Activated CD8-positive, alpha-beta memory T cell treated with anti-CD3 and anti-CD28 coated beads for 24 hours (primary cell): ENCODE data around the gene PDGFB.

Source experiments
- DNase-seq: peaks from one replicate; pipeline ENCODE4 v3.0.0-alpha.2; 2020

Gene PDGFB

DNA sequence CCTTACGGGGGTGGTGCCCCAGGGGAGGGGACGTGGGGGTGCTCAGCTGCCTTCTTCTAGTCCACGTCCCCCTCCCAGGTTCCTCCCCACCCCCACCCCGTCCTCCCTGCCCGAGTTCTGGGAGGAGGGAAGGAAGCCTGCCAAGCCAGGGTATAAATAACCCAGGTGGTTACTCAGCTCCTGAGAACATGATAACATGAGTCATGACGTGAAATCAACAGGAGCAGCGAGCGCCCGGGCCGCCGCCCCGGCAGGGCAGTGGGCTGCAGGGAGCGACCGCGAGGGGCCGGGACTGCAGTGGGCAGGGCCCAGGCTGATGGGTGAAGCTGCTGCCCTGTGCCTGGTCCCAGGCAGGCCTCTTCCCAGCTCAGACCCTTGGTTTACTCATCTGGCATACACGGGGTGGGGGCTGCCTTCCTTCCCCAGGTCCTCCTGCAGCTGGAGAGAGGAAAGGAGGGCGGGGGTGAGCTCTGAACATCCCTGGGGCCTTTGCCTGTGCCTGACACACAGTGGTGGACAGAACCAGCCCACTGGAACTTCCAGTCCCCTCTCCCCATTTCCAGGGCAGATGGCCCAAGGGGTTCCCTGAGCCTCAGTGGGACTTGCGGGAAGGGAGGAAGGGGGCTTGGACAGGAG lies 8.8 kb upstream of the PDGFB start:
- DNase-seq = no peak

DNA sequence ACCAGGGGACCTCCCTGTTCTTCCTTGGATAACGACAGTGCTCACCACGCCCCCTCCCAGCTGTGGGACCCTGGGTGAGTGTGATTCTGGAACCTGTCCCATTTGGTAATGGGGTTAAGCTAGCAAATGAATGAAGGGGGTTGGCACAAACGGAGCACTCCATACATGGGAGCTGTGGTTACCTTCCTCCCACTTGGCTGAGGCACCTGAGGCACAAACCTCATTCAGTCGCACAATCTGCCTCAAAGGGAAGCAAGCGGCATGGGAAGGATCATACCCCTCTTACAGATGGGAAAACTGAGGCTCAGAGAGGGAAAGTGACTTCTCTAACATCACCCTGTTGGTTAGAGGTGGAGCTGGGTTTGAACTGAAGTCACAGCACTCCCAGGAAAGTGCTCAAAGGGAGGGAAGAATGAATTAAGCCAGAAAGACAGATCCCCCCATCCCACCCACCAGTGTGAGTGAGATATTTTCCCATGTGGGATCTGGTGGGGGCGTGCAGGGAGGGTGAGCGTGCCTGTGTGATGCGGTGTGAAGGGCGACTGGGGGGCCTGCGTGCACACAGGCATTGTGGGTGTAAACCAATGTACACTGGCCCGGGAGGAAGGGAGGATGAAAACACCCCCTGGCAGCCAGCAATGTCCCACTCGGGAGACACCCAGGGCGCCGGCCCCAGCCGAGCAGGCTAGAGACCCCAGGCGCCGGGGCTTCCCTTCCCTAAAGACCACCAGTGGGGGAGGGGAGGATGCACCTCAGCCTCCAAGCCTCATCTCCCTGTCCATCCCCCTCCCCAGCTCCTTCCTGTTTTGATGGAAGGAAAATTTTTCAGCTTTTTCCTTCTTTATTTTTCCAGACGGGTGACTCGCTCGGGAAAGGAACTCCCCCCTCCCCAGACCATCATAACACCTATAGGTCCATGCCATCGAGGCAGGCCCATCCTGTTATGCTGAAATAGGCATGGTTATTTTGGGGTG lies 8.0 kb upstream of the PDGFB start:
- DNase-seq = no peak

DNA sequence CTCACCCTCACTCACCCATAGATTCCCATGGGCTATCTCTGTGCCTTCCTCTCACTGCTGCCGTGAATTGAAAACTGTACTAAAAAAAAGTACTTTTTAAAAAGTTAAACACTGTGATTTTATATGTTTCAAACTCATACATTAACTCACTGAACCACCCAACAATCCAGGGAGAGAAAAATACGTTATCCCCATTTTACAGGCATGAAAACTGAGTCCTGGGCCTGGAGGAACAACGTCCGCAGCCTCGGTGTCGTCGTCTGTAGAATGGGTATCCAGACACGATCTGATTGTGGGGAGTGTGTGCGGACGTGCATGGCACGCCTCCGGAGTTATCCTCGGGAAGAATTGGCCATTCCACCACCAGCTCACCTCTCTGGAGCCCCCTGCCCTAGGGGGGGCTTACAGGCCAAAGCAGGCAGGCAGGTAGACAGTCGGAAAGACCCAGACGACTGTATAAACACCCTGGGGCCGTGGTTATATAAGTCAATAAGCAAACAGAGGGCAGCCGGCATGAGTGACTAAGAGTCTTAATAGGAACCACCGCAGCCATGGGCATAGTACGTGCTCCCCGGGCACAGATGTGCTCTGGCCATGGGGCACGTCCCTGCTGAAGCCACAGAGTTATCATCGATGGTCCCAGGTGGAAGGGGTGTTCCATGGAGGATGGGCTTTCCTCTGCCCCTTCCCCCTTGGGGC lies 7.1 kb upstream of the PDGFB start:
- DNase-seq = no peak

DNA sequence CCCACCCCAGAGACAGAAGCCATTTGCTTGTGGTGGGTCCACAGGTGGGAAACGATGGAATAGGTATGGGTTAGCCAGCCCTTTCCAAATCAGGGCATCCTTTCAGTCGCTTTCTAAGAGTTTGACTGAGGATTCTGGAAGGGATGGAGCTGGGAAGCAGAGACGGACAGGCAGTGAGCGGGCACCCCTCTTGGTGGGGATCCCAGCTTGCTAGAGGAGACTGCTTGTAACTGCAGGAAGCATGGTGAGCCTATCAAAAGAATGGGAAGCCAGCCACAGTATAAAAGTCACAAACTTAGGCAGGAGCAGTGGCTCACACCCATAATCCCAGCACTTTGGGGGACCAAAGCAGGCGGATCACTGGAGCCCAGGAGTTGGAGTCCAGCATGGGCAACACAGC lies 6.1 kb upstream of the PDGFB start:
- DNase-seq = no peak

DNA sequence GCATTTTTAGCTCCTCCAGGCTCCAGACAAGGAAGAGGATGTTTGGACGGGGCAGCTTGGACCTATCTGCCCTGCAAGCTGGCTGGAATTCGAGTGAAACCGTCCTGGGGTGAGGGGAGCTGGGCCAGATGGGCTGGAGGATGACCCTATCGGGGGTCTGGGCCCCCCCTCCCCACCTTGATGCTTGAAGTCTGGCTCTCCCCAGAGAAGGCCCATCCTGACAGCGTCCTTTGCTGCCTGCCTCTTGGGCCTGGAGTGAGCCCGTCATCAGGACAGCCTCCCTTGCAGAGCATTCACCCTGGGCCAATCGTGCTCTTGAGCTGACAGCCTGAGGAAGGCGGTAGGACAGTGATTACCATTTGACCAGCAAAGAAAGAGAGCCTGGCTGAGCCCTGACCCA lies 5.3 kb upstream of the PDGFB start:
- no peak for DNase-seq

DNA sequence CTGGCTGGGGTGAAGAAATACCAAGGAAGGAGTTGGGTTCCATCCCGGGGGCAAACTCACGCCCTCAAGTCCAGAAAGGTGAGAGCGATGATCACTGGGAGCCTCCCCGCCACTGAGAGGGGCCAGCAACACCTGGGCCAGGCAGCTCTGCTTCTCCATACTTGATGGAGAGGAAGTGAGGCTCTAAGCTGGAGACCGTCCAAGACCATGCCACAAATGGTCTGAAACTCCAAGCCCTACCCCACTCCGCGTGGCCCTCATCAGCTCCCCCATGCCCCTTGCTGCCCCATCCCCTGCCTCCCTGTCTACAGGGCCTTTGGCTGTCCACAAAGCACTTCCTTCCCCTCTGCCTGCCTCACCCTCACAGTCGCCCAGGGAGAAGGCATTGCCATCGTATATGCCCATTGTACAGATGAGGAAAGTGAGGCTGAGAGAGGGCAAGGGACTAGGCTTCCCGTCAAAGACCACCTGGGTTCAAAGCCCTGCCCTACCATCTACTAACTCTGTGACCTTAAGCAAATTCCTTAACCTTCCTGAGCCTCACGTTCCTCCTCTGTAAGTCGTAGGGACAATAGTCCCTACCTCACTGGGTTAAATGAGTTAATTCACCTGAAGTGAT lies 4.4 kb upstream of the PDGFB start:
- no peak for DNase-seq

DNA sequence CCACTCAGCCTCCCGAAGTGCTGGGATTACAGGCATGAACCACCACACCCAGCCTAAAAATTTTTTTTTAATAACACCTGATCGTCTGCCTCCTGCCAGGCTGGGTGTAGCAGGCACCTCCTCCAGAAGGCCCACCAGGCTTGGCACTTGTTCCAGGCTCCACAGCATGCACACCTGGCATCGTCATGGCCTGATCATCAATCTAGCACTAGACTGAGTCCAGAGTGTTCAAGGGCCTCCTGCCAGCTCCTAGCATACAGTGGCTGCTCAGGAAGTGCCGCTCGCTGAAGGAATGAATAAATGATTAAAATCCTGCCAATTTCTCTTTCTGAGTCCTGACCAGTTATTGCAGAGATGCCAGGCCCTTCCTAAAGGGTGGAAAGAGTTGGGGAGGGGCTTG lies 3.5 kb upstream of the PDGFB start:
- no peak for DNase-seq

DNA sequence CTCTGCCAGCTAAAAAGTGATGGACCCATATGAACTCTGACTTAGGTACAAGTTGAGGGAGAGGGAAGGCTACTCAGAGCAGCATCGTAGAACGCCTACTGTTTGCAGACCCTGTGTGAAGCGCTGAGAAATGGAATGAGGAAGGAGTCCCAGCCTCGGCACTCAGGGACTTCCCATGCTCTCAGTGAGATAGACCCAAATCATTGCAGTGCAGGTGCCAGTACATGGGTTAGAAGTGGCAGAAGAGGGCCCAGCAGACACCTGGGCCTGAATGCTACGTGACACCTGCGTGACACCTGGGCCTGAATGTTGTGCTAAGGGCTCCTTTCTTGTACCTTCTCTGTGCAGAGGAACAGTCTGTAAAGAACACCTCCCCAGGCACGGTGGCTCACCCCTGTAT lies 2.6 kb upstream of the PDGFB start:
- DNase-seq = no peak

DNA sequence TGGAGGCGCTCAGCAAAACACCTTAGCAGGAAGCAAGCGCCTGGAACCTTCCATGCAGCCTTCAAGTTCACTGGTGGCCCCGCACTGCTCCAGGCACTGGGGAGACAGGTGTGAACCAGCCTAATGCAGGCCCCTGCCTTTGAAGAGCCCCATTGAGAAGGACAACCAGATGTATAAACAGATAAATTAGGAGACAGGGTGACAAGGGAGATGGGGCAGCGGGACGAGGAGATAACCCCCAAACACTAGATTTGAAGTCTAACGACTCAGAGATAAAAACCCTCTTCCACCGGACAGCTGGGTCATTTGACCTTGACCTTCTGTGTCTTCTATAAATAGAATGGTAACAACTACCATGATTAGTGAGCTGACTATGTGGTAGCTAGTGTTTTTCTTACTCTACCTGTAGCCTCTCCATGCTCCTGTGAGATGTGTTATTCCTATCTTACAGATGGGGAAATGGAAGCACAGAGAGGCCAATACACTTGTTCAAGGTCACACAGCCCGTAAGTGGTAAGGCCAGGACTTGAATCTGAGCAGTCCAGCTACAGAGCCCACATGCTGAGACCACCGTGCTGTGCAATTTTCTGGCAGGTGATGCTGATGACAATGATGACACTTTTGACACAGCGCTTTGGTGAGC lies 2.0 kb upstream of the PDGFB start:
- DNase-seq = no peak

DNA sequence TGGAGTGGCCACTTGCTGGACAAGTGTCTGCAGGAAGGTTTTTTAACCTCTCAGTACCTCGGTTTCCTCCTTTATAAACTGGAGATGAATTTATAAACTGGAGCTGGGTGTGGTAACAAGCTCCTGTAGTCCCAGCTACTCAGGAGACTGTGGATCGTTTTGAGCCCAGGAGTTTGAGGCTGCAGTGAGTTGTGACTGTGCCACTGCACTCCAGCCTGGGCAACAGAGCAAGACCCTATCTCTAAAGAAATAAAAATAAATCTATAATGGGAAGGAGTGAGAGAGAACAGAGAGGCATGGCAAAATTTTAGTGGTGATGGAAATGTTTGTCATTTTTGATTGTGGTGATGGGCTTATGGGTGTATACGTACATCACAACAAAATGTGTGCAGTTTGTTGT lies 1.4 kb upstream of the PDGFB start:
- DNase-seq = no peak

DNA sequence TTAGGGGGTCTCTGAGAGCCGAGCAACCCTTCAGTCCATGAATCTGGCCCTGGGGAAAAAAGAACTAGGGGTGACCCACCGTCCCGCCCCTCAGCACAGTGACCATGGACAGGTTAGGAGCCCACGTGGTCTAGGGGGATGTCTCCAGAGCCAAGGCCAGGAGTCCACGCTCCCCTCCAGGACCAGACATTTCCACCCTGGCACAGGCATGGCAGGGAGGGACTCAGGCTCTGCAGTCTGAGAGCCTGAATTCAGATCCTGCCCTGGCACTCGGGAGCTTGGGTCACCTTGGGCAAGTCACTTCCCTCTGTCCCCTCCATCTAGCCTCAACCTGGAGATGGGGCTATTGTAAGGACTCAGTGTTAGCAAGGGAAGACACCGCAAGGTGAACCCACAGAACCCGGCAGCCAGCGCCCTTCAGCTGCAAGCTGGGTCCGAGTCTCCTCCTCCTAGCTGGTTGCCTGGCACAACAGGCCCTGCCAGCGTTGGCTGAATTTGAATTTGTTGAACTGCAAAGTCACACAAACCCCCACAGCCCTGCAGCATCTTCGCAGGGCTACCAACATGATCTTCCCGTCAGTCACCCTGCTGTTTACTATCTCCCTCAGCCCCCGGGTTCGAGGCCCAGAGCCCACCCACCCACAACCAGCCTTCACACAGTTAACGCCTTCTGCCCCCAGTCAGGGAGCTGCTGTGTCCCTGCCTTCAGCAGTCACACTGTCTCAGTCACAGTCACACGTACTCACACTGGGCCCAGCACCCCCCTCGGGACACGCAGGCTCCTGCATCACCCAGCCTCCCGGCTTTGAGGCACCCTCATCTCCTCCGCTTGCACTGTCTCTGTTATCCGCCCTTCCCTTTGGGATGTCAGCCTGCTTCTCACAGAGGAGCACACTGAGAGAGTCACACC lies 603 bp upstream of the PDGFB start:
- no peak for DNase-seq

DNA sequence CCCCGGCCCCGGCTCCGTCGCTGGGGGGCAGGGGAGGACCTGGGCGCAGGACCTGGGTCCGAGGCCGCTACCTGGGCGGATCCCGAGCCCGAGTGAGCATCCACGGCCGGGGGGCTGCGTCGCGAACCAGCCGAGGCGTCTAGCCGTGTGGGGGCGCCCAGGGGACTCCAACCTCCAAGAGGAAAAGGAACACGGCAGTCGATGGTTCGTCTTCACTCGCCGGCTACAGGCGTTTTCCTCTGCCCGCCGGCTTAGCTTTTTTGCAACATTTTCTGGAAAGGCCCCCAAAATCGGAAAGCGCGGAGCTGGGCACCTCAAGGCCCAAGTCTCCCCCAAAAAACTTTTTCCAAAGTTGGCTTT lies 666 bp downstream of the PDGFB start:
- no peak for DNase-seq

DNA sequence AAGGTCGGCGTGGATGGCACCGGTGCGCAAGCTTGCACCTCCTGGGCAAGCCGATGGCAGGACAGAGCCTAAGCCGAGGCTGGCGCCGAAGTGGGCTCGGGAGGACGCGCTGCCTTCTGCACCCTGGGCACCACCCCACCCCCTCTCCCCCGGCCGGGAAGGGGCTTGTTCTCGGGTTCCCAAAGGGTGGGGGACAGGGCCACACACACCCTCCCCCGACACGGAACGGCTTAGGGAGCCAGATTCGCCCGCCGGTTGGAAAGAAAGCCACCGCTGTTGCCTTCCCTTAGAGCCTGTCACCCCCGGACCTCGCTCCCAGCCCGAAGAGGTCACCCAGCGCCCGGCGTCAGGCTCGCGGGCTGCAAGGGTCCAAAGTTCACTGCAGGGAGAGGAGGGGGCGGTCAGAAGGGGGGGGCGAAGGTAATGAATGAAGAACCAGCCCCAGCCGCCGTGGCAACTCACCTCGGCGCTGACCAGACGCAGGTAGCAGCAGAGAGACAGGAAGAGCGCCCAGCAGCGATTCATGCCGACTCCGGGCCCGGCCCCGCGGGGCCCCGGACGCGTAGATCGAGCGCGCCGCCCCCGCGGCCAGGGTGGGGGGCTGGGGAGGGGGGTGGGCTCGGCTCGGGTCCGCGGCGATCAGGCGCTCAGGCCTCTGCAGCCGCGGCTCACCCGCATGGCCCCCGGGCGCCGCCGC lies 1.2 kb downstream of the PDGFB start:
- no peak for DNase-seq

DNA sequence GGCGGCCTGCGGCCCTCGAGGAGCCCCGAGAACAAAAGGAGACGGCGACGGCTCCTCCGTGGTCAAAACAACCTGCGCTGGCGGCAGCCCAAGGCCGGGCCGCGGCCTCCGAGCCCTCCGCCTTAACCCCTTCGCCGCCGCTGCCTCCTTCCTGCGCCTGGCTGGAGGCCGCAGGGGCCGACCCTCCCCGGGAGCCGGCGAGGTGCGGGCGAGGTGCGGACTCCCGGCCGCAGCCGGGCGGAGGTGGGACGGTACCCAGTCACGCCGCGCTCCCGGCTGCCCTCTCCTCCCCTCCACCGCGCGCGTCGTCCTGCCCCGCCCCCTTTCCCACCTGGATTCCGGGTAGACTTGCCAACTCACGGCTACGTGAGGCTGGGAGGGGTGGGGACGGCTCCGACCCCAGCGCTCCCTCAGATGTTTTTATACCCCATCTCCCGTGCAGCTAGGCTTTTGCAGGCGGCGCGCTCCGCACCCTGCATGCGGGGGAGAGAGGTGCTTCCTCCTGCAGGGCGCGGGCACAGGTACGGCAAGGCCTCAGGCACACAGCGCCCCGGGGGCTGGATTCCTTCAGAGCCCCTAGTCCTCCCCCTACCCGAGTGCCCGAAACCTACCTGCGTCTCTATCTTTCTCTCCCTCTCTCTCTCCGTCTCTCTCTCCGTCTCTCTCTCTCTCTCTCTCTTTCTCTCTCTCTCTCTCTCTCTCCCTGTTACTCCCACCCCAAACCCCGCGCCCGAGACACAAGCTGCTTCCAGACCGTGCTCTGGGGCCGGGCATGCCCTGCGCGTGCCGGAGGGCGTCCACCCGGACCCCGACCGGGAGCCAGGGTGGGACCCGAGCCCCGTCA lies 2.0 kb downstream of the PDGFB start:
- no peak for DNase-seq

DNA sequence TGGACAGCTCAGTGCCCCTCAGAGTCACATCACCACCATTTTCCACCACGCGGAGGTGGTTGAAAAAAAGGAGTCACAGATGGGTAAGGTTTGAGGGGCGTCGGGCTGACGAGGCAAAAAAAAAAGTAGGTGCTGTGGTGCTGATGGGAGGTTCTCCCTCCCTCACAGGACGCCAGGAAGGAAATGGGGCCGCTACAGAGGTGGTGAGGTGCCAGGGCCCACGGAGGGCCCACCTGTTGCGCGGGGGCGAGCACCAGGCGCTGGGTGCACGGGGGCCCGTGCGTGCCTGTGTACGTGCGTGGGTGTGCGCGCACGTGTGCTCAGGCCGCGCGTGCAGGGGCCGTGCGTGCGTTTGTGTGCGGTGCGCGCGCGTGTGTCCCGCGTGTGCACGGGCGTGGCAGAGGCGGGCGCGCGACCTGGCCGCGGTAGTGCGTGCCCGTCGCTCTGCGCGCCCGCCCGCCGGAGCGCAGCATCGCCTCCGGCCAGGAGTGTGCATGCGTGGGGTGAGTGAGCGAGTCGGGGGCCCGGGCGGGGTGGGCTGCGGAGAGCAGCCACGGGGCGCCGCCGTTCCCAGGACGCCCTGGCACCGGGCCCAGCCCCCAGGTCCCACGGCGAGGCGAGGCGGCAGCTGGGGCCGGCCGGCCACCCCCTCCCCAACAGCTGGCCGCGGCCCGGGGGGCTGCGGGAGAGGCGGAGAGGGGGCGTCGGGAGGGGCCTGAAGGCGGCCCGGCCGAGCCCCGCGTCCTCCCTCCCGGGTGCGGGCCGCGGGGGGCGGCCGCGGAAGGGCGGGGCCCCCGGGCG lies 2.8 kb downstream of the PDGFB start:
- DNase-seq = no peak

DNA sequence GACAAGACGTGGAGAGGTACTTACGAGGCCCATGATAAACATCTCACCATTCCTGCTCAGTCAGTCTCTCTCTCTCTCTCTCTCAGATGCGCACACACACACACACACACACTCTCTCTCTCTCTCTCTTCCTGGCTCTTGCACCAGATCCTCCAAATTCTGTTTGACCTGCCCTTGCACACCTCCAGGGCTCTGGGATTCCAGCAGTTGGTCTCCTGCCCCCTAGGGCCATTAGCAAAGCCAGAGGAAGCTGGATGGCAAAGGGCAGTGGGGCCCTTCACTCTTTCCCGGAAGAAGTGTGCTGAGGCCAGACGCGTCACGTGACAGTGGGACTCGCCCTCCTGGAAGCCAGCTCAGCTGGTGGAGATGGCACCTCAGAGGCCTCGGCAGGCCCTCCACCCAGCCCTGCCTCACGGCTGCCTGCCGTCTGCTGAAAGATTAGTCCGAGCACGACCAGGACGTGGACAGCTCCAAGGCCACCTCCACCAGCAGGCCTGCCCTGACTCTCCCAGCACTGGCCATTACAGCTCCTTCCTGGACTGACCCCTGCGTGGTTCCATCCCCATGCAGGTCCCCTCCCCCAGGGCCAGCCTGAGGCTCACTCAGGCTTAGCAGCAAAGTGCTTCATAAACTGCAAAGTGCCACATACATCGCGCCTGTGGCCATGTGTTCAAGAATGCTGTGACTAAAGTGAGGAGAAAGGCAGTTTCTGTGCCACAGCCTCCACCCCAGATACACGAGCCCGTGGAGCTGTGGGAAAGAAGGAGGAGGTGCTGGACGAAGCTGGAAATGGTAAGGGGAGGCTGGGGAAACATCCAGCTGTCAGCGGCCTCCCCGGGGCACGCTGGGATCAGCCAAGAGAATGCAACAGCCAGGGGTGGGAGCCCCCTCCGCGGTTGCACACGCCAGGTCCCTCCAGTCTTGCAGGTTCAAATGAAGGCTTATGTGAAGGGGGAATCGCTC lies 3.7 kb downstream of the PDGFB start:
- DNase-seq = no peak

DNA sequence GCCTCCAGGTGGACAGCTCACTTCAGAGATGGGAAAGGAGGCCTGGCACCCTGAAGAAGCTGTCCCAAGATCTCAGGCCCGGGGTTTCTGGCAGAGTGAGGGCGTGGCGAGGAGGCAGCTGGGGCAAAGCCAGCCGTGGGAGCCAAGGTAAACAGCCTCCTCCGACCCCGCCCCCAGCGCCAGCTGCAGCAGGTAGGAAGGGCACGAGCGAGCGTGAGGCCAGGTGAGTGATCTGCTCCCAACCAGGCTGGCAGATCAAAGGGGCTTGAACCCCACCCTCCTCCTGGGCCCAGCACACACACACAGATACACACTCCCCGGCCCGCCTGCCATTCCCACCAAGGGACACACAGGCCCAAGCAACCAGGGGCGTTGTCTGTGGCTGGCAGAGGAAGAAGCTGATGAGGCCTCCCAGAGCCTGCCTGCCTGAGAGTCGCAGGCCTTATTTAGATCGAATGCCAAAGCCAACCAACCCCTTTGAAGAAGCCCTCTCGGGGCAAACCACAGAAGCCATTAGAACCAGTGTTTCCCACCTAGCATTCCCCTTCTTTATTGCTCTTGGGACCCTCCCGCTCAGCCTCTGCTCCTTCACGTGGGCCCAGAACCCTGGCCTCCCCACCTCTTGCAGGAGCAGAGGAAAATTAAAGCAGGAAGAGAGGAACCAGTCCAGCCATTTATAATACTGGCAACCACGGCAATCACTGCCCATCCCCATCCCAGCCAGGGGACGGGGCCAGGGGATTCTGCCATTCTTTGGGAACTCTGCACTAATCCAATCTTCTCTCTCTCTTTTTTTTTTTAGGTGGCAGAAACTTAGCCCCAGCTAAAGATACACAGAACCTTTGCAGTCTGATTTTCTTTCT lies 5.0 kb downstream of the PDGFB start:
- DNase-seq = no peak
